PC-3 (cell line): ENCODE data around the gene RAB3C.

ENCODE experiments used
- EZH2 ChIP-seq: fragments of 300-600 bp; sonication (generic); IDR thresholded peaks from one replicate; pipeline ENCODE4 v1.6.1; 2017; ENCODE audit warnings: antibody characterized with exemption, mild to moderate bottlenecking, low read length; ENCODE audit not compliant: unreplicated experiment
- EZH2phosphoT487 ChIP-seq: fragments of 300-600 bp; sonication (generic); IDR thresholded peaks from 2 replicates; pipeline ENCODE4 v1.6.1; 2018; ENCODE audit warnings: mild to moderate bottlenecking, antibody characterized with exemption, low read length, borderline replicate concordance
- TF ChIP-seq, protein P1 (sequence below): fragments of 300-600 bp; sonication (generic); conservative IDR thresholded peaks from 2 replicates; pipeline ENCODE4 v1.5.1; 2017; ENCODE audit warnings: antibody characterized with exemption, low read depth, mild to moderate bottlenecking, low read length

DNA sequence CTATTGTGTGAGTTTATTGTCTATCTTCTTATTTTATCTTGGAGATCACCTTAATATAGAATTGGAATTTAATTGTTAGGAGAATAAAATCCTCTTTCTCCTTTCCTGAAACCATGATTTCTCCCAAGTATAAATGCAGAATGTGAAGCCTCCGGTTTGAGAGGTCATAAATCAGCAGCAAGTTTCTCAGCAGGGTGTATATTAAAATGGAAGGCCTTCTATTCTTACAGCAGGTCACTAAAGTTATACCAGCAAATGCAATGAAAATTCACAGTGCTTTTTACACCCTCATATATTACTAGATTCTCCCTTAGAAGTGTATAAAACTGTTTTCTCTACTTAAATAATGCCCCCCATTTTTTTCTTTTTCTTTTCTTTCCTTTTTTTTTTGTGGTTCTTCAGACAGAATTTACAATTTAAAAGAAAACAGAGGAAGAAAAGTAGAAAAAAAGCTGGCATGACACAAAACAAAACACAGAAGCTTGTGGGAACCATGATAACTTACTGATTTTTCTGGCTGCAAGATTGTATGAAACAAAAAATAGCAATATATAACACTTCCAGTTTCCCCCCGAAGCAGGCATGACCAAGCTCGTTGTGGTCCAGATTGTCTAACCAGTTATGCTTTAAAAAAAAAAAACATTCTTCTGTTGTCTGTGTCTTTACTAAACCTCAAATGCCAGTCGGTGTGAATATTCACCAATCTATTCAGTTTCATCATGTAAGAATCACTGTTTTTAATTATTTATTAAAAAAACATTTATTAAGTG is 211.2 kb downstream of the RAB3C start:
- no peak for TF ChIP-seq EZH2phosphoT487
- TF ChIP-seq, protein P1, sequence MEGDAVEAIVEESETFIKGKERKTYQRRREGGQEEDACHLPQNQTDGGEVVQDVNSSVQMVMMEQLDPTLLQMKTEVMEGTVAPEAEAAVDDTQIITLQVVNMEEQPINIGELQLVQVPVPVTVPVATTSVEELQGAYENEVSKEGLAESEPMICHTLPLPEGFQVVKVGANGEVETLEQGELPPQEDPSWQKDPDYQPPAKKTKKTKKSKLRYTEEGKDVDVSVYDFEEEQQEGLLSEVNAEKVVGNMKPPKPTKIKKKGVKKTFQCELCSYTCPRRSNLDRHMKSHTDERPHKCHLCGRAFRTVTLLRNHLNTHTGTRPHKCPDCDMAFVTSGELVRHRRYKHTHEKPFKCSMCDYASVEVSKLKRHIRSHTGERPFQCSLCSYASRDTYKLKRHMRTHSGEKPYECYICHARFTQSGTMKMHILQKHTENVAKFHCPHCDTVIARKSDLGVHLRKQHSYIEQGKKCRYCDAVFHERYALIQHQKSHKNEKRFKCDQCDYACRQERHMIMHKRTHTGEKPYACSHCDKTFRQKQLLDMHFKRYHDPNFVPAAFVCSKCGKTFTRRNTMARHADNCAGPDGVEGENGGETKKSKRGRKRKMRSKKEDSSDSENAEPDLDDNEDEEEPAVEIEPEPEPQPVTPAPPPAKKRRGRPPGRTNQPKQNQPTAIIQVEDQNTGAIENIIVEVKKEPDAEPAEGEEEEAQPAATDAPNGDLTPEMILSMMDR = no peak
- no peak for TF ChIP-seq EZH2
